Stimulated activated CD4-positive, alpha-beta T cell treated with anti-CD3 and anti-CD28 coated beads, TNF-alpha, amount 100 ng/mL, for 1 hour (primary cell): ENCODE data around the gene FRRS1L.

Experiments used
- DNase-seq, 3 donors: peaks; one replicate each; pipeline ENCODE4 v3.0.0-alpha.2; 2020; ENCODE audit warnings: low read depth in 3 of 3, low spot score in 1 of 3

Gene FRRS1L

GRCh38 chr9:109176963-109177362 lies 9.9 kb upstream of the FRRS1L start:
- DNase-seq = no peak

- no peak for DNase-seq
Observed at GRCh38 chr9:109176386-109176785, 9.3 kb upstream of the FRRS1L start.

GRCh38 chr9:109172935-109173334 lies 5.9 kb upstream of the FRRS1L start:
- no peak for DNase-seq

GRCh38 chr9:109171926-109172325 lies 4.9 kb upstream of the FRRS1L start:
- no peak for DNase-seq

GRCh38 chr9:109168170-109168569 lies 1.1 kb upstream of the FRRS1L start:
- DNase-seq = no peak

GRCh38 chr9:109167716-109168115 lies 667 bp upstream of the FRRS1L start:
- no peak for DNase-seq

GRCh38 chr9:109166171-109166770 lies 778 bp downstream of the FRRS1L start:
- no peak for DNase-seq

- no peak for DNase-seq
Observed at GRCh38 chr9:109164042-109164441, 3.0 kb downstream of the FRRS1L start.

- DNase-seq = no peak
Observed at GRCh38 chr9:109163194-109163593, 3.9 kb downstream of the FRRS1L start.

GRCh38 chr9:109162677-109163076 lies 4.4 kb downstream of the FRRS1L start:
- no peak for DNase-seq

GRCh38 chr9:109161471-109161870 lies 5.6 kb downstream of the FRRS1L start:
- DNase-seq = no peak

GRCh38 chr9:109159583-109159982 lies 7.5 kb downstream of the FRRS1L start:
- DNase-seq = no peak

GRCh38 chr9:109158651-109159050 lies 8.4 kb downstream of the FRRS1L start:
- DNase-seq = no peak

- no peak for DNase-seq
Observed at GRCh38 chr9:109156708-109157107, 10.3 kb downstream of the FRRS1L start.

- DNase-seq = no peak
Observed at GRCh38 chr9:109150925-109151545, 16.0 kb downstream of the FRRS1L start.

GRCh38 chr9:109149722-109150121 lies 17.3 kb downstream of the FRRS1L start:
- no peak for DNase-seq

- no peak for DNase-seq
Observed at GRCh38 chr9:109149089-109149488, 18.0 kb downstream of the FRRS1L start.

GRCh38 chr9:109145051-109145450 lies 22.0 kb downstream of the FRRS1L start:
- DNase-seq = no peak

GRCh38 chr9:109143881-109144562 lies 23.0 kb downstream of the FRRS1L start:
- DNase-seq = no peak

GRCh38 chr9:109141375-109141774 lies 25.7 kb downstream of the FRRS1L start:
- DNase-seq = no peak

- no peak for DNase-seq
Observed at GRCh38 chr9:109139851-109140250, 27.2 kb downstream of the FRRS1L start.

GRCh38 chr9:109138421-109138820 lies 28.6 kb downstream of the FRRS1L start:
- no peak for DNase-seq

- no peak for DNase-seq
Observed at GRCh38 chr9:109134167-109134578, 32.9 kb downstream of the FRRS1L start.
